Measurements from ENCODE around the gene PPP1R36. TPM values are rescaled to one million over a fixed set of nuclear protein-coding genes. Genes with fewer than 3 reads are reported as not detected.
"Not testable (repeated sequence)": the region's sequence is repeated elsewhere in the genome, so short reads cannot be mapped to it uniquely, and the experiment has no call there.

Gene PPP1R36
- total RNA-seq, 4 donors from 2014 or later: 0.70 to 1.2 TPM; not detected in 2

DNA sequence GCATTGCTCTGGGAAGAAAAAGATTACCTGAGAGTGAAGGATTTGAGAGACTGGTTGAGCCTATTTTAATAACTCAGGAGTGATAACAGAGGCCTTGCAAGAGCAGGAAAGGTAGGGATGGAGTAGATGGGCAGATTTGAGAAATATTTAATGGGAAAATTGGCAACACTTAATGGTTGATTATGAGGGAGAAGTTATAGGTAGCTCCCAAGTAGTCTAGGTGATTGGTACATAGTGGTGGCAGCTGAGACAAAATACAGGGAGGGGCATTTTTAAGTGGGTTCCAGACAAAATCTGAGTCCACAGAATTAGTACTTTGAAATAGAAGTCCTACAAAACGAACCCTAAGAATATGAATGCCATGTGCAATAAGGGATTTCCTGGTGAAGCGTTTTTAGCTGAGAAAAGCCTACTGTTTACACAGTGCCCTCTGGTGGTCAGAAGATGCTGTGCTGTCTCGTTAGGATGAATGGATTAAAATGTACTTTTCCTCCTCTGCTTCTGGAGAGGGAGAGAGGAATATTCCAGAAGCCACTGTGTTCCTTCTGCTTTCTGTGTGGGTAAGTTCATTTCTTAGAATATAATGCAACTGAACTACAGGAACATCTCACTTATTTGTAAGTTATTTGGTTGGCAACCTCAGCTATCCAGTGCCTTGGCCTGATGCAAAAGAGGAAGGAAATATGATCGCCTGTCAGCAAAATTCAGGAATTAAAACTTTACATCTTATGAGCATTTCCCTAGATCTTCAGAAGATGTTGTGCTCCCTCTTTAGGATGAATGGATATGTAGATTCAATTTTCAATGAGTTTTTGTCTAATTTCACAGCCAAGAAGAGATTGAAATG, 38.7 kb upstream of the PPP1R36 start:
- Histone ChIP-seq H3K36me3 (no peaks in the 10 kb centered on the region), H3K9me3 (no peaks in the 10 kb centered on the region), H3K4me3 (no peak overlapping the region), H3K27me3 (no peaks in the 10 kb centered on the region), H3K4me1 (no peaks in the 10 kb centered on the region), H3K27ac (peak overlapping the region; percentile 8 to 62)
- no peak for TF ChIP-seq POLR2A (IDR thresholded peaks at IDR 0.05)
- TF ChIP-seq, protein P1, sequence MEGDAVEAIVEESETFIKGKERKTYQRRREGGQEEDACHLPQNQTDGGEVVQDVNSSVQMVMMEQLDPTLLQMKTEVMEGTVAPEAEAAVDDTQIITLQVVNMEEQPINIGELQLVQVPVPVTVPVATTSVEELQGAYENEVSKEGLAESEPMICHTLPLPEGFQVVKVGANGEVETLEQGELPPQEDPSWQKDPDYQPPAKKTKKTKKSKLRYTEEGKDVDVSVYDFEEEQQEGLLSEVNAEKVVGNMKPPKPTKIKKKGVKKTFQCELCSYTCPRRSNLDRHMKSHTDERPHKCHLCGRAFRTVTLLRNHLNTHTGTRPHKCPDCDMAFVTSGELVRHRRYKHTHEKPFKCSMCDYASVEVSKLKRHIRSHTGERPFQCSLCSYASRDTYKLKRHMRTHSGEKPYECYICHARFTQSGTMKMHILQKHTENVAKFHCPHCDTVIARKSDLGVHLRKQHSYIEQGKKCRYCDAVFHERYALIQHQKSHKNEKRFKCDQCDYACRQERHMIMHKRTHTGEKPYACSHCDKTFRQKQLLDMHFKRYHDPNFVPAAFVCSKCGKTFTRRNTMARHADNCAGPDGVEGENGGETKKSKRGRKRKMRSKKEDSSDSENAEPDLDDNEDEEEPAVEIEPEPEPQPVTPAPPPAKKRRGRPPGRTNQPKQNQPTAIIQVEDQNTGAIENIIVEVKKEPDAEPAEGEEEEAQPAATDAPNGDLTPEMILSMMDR (IDR thresholded peaks at IDR 0.05): peak; percentile 77 to 92 (median 84)
- intact Hi-C loops (cut with DNase I; ENCODE audit: low total_unique reads): no loop called here
- DNase-seq: peak; percentile 47 to 74

DNA sequence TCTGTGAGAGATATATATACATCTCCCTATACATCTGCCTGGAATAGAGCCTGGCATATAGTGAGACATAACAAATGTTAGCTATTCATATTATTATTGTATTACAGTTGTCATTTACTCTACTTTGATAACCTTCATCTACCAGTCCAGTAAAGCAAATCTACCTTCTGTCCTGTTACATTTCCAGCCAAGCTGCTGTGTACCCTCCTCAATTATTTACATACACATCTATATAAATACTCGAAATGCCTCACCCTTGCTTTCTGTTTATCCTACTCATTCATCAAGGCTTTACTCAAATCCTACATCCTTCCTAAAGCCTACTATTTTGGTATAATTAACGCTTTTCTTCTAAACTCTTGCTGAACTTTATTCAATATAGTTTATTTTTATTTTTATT, 36.5 kb upstream of the PPP1R36 start:
- no peak overlapping the region for H3K27ac ChIP-seq
- no peak overlapping the region for H3K4me3 ChIP-seq
- DNase-seq: no peak
- H3K4me1 ChIP-seq: no peaks in the 10 kb centered on the region
- no peaks in the 10 kb centered on the region for H3K27me3 ChIP-seq
- TF ChIP-seq, protein P1 (IDR thresholded peaks at IDR 0.05): no peak
- no peak for TF ChIP-seq POLR2A (IDR thresholded peaks at IDR 0.05)
- H3K9me3 ChIP-seq: no peaks in the 10 kb centered on the region
- H3K36me3 ChIP-seq: no peaks in the 10 kb centered on the region
- intact Hi-C loops (cut with DNase I; ENCODE audit: low total_unique reads): no loop called here

- Histone ChIP-seq H3K9me3 (no peaks in the 10 kb centered on the region), H3K27ac (no peak overlapping the region), H3K4me1 (no peaks in the 10 kb centered on the region), H3K36me3 (no peaks in the 10 kb centered on the region), H3K27me3 (no peaks in the 10 kb centered on the region), H3K4me3 (no peak overlapping the region)
- no peak for TF ChIP-seq POLR2A (IDR thresholded peaks at IDR 0.05)
- TF ChIP-seq, protein P1 (IDR thresholded peaks at IDR 0.05): no peak
- intact Hi-C loops (cut with DNase I; ENCODE audit: low total_unique reads): no loop called here
- no peak for DNase-seq
Observed at GRCh38 chr14:64515053-64515452, 34.7 kb upstream of the PPP1R36 start.

- H3K9me3 ChIP-seq: no peaks in the 10 kb centered on the region
- no peaks in the 10 kb centered on the region for H3K4me1 ChIP-seq
- H3K4me3 ChIP-seq: no peak overlapping the region
- H3K27ac ChIP-seq: no peak overlapping the region
- intact Hi-C loops (cut with DNase I; ENCODE audit: low total_unique reads): no loop called here
- no peaks in the 10 kb centered on the region for H3K36me3 ChIP-seq
- no peak for DNase-seq
- TF ChIP-seq POLR2A (IDR thresholded peaks at IDR 0.05): no peak
- TF ChIP-seq, protein P1 (IDR thresholded peaks at IDR 0.05): no peak
- no peaks in the 10 kb centered on the region for H3K27me3 ChIP-seq
Observed at GRCh38 chr14:64516969-64517368, 32.8 kb upstream of the PPP1R36 start.

DNA sequence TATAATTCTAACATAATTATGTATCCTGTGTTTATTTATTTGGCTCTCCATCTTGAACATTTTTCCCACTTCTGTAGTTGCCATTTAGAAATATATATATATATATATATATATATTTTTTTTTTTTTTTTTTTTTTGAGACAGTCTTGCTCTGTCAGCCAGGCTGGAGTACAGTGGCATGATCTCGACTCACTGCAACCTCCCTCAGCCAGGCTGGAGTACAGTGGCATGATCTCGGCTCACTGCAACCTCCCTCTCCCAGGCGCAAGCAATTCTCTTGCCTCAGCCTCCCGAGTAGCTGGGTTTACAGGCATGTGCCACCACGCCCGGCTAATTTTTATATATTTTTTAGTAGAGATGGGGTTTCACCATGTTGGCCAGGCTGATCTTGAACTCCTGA, 32.1 kb upstream of the PPP1R36 start:
- H3K36me3 ChIP-seq; H3K4me3 ChIP-seq; DNase-seq; intact Hi-C loops (cut with DNase I; ENCODE audit: low total_unique reads); H3K4me1 ChIP-seq; H3K9me3 ChIP-seq; H3K27me3 ChIP-seq; H3K27ac ChIP-seq: not testable (repeated sequence)
